ENCODE measurements around the gene ZNF831.
A peak's percentile ranks its signal among the peaks of the same experiment; 100 is the strongest.

Gene ZNF831

DNA sequence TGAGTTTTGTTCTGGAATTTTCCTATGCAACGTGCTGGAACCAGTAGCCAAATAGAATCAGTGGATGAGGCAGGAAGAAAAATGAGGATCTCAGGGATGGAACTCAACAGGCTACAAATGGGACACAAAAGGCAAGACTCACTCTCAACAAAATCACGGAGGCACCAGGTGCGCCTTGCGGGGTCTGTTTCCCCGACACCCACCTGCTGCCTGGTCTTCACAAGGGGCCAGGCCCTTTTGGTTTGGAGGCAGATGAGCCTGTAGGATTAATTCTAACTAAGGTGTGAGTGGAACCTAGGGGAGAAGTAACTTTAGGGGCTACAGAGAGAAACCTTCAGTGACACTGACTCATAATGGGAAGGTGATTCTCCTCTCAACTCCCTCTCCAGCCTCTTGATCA is 56.5 kb downstream of the ZNF831 start:
- no peak overlapping the region for H3K27ac ChIP-seq
- no peak overlapping the region for H3K4me2 ChIP-seq
- no peaks in the 10 kb centered on the region for H3K79me2 ChIP-seq (ENCODE audit: insufficient read depth, low read depth)
- H3K4me3 ChIP-seq (IDR thresholded peaks at IDR 0.05; ENCODE audit: insufficient read depth, low read depth, low read length): no peak overlapping the region
- no peak overlapping the region for H2AFZ ChIP-seq (ENCODE audit: low read depth)
- H3K36me3 ChIP-seq (ENCODE audit: insufficient read depth): no peaks in the 10 kb centered on the region
- no peaks in the 10 kb centered on the region for H4K20me1 ChIP-seq (ENCODE audit: insufficient read depth)
- H3K4me1 ChIP-seq (ENCODE audit: low read depth, poor library complexity, severe bottlenecking): peaks cover 3% of the 10 kb centered on the region
- H3K9ac ChIP-seq: no peak overlapping the region
- TF ChIP-seq CTCF (conservative IDR thresholded peaks at IDR 0.05; ENCODE audit: low read depth, low read length): no peak
- H3K27me3 ChIP-seq (ENCODE audit: insufficient read depth, low read depth): peaks cover 4% of the 10 kb centered on the region; the same call in 1 of the 2 replicates

DNA sequence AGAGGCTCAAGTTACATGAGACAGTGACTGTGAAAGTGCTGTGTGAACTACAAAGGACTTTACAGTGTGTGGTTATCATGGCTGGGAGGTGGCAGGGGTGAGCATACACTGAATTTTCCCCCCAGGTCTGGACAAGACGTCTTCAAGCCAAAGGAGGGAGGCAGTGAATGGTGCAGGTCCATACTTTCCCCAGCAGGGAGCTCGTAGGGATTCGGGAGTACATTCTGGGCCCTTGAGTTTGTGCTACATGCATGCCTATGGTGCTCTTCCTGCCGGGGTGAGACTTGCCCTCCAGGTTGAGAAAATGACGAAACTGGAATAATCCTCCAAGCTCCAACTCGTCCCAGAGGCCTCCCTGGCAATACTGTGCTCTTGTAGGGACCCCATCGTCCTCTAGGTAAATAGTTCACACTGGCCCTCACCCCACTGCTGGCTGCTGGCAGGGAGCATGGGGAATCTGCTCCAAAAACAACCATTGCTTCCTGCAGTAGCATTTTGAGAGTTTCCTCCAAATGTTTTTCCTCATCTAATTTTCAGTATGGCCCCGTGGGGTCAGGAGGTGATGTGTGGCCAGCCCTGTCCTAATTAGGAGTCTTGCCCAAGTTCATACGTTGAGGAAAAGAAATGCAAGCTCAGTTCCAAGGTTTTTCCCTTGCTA is 57.6 kb downstream of the ZNF831 start:
- Histone ChIP-seq H3K4me2 (no peak overlapping the region), H4K20me1 (ENCODE audit: insufficient read depth) (no peaks in the 10 kb centered on the region), H3K27ac (no peak overlapping the region), H3K27me3 (ENCODE audit: insufficient read depth, low read depth) (peaks cover 4% of the 10 kb centered on the region; the same call in 1 of the 2 replicates), H3K9ac (no peak overlapping the region), H2AFZ (ENCODE audit: low read depth) (peak overlapping the region; percentile 92; the same call in 1 of the 2 replicates), H3K79me2 (ENCODE audit: insufficient read depth, low read depth) (no peaks in the 10 kb centered on the region), H3K4me3 (IDR thresholded peaks at IDR 0.05; ENCODE audit: insufficient read depth, low read depth, low read length) (no peak overlapping the region), H3K4me1 (ENCODE audit: low read depth, poor library complexity, severe bottlenecking) (peaks cover 3% of the 10 kb centered on the region), H3K36me3 (ENCODE audit: insufficient read depth) (no peaks in the 10 kb centered on the region)
- TF ChIP-seq CTCF (conservative IDR thresholded peaks at IDR 0.05; ENCODE audit: low read depth, low read length): no peak

- peak overlapping the region; percentile 92 for H2AFZ ChIP-seq (ENCODE audit: low read depth)
- peaks cover 4% of the 10 kb centered on the region; the same call in 1 of the 2 replicates for H3K27me3 ChIP-seq (ENCODE audit: insufficient read depth, low read depth)
- peaks cover 3% of the 10 kb centered on the region for H3K4me1 ChIP-seq (ENCODE audit: low read depth, poor library complexity, severe bottlenecking)
- no peaks in the 10 kb centered on the region for H3K79me2 ChIP-seq (ENCODE audit: insufficient read depth, low read depth)
- no peak for TF ChIP-seq CTCF (conservative IDR thresholded peaks at IDR 0.05; ENCODE audit: low read depth, low read length)
- no peak overlapping the region for H3K4me3 ChIP-seq (IDR thresholded peaks at IDR 0.05; ENCODE audit: insufficient read depth, low read depth, low read length)
- peak overlapping the region; percentile 43; the same call in 1 of the 2 replicates for H3K9ac ChIP-seq
- no peaks in the 10 kb centered on the region for H4K20me1 ChIP-seq (ENCODE audit: insufficient read depth)
- no peaks in the 10 kb centered on the region for H3K36me3 ChIP-seq (ENCODE audit: insufficient read depth)
- peak overlapping the region; percentile 35 for H3K4me2 ChIP-seq
- no peak overlapping the region for H3K27ac ChIP-seq
Measured at GRCh38 chr20:59221707-59222252, 58.2 kb downstream of the ZNF831 start.

- Histone ChIP-seq H3K27ac (no peak overlapping the region), H3K27me3 (ENCODE audit: insufficient read depth, low read depth) (peaks cover 4% of the 10 kb centered on the region; the same call in 1 of the 2 replicates), H3K4me1 (ENCODE audit: low read depth, poor library complexity, severe bottlenecking) (peaks cover 3% of the 10 kb centered on the region), H3K4me2 (peak overlapping the region; percentile 35), H3K36me3 (ENCODE audit: insufficient read depth) (no peaks in the 10 kb centered on the region), H4K20me1 (ENCODE audit: insufficient read depth) (no peaks in the 10 kb centered on the region), H3K79me2 (ENCODE audit: insufficient read depth, low read depth) (no peaks in the 10 kb centered on the region), H3K9ac (peak overlapping the region; percentile 43; the same call in 1 of the 2 replicates), H2AFZ (ENCODE audit: low read depth) (peak overlapping the region; percentile 92), H3K4me3 (IDR thresholded peaks at IDR 0.05; ENCODE audit: insufficient read depth, low read depth, low read length) (no peak overlapping the region)
- TF ChIP-seq CTCF (conservative IDR thresholded peaks at IDR 0.05; ENCODE audit: low read depth, low read length): peak; percentile 97
Measured at GRCh38 chr20:59222253-59223181, 58.9 kb downstream of the ZNF831 start.
